DMS 273 (cell line): ENCODE results near the gene PLGRKT.
"Not testable (repeated sequence)": the region's sequence is repeated elsewhere in the genome, so short reads cannot be mapped to it uniquely, and the experiment has no call there.

Experiments
- DNase-seq: peaks from one replicate; lab custom pipeline; 2025; ENCODE audit not compliant: unreplicated experiment; lab: John Stamatoyannopoulos, UW

The PLGRKT gene

DNA sequence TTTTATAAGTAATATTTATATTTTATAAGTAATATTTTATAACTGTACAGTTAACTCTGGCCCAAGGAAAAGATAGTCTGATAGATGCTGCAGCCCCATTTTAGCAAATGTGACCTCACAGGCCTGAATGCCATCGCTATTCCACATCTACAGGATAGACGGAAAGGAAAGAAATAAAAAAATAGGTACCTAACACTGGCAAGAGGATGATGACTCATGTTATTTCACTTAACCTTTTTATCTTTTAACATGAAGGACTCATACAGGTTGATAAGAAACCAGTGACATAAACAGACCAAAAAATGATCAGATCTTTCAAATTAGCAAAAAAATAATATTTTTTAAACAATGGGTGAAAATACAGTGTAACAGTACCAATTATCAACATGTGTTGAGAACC lies 15.3 kb upstream of the PLGRKT start:
- DNase-seq = no peak

DNA sequence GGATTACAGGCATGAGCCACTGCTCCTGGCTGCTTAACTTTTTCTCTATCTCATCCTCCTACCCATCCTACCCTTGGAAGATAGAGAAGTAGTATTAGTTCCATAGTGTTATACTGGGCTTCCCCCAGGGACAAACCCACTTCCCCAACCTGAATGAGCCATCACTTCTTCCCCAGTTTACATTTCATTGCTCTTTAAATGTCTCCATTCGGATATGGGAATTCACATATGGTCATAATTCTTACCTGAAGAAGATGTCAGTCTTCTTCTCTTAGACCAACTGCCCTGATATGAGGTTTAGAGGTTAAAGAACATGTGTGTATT lies 14.5 kb upstream of the PLGRKT start:
- DNase-seq = no peak

DNA sequence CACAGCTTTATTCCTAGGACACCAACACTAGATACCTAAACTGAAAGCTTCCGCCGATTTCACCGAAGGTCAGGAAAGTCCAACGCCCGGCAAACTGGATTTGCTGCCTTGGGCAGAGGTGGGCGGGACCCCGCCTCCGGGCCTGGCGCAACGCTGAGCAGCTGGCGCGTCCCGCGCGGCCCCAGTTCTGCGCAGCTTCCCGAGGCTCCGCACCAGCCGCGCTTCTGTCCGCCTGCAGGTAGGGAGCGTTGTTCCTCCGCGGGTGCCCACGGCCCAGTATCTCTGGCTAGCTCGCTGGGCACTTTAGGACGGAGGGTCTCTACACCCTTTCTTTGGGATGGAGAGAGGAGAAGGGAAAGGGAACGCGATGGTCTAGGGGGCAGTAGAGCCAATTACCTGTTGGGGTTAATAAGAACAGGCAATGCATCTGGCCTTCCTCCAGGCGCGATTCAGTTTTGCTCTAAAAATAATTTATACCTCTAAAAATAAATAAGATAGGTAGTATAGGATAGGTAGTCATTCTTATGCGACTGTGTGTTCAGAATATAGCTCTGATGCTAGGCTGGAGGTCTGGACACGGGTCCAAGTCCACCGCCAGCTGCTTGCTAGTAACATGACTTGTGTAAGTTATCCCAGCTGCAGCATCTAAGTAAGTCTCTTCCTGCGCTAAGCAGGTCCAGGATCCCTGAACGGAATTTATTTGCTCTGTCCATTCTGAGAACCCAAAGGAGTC lies 12.8 kb upstream of the PLGRKT start, which contains the start of gene CD274:
TSS of gene CD274 (plus strand) at position 184 of the 733 bp plus-strand sequence. CDS start 5,572 bp downstream, outside the sequence.
- peak; percentile 89 for DNase-seq

DNA sequence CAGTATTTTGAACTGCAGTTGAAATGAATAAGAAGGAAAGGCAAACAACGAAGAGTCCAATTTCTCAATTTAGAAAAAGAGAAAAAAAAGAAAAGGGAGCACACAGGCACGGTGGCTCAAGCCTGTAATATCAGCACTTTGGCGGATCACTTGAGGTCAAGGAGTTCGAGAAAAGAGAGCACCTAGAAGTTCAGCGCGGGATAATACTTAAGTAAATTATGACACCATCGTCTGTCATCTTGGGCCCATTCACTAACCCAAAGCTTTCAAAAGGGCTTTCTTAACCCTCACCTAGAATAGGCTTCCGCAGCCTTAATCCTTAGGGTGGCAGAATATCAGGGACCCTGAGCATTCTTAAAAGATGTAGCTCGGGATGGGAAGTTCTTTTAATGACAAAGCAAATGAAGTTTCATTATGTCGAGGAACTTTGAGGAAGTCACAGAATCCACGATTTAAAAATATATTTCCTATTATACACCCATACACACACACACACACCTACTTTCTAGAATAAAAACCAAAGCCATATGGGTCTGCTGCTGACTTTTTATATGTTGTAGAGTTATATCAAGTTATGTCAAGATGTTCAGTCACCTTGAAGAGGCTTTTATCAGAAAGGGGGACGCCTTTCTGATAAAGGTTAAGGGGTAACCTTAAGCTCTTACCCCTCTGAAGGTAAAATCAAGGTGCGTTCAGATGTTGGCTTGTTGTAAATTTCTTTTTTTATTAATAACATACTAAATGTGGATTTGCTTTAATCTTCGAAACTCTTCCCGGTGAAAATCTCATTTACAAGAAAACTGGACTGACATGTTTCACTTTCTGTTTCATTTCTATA lies 12.0 kb upstream of the PLGRKT start:
- no peak for DNase-seq

DNA sequence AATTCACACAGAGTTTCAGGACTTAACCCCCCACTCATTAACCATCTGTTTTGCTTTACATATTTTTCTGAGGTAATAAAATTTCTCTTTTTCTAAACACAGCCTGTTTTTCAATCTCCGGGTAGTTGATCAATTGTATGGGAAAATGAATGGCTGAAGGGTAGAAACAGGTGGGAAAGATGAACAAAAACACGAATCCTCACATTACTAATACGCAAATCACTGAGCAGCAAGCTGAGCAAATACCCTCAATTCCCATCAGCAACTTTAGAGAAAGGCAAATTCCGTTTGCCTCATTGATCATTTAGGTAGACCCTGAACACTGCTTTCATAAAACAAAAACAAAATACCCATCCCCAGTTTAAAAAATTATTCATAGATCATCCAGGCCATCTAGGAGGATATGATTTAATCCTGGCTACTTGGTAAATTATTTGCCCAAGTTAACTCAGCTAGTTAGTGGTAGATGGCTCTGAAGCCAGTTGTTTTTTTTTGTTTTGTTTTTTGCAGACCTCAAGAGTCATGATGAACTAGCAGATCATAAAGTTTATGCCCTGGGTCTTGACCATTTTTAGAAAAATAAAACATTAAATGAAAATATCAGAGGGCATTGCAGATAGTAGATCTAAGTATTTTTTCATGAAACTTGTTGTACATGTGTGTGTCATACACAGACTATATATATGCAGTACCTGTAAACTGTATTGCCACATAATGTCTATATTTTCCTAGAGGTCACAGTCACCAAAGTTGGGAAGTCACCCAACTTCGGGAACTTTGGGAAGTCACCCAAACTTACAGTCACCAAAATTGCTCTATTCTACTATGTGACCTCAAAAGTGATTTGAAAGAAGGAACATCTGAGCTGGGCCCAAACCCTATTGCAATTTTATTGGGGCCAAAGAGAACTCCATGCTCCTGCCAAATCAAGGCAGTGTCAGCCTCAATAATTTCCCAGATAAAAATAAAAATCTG lies 11.0 kb upstream of the PLGRKT start:
- no peak for DNase-seq

DNA sequence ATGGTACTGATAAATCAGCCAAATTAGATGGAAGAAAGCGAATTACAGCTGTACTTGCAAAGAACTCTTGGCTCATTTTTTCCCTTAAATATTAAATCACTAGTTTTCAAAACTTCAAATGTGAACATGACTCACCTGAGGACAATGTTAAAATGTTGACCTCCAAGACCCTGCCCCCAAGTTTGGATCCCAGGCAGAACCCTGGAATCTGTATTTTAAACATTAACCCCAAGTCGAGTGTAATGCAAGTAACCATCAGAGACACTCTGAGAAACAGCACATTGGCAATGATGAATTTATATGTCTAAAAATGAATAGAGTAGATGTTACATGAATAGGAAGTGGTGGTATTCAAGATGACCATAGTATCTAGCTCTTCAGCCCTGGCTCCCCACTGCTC lies 10.3 kb upstream of the PLGRKT start:
- DNase-seq = no peak

DNA sequence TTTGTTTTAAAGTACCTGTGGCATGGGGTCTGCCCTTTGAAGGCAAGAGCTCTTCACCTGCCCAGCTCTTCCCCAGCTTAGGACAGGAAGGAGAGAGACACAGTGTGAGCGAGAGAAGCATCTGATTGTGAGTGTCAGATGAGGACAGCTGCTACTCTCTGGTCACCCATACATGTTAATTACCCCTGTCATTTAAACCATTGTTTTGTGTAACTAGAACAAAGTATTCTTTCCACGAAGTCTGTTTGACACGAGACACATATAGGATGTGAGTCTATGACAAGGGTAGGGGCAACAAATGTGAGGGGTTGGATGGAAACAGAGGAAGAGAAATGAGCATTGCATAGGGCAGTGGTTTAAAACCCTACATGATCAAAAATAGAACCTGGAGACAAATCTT lies 9.6 kb upstream of the PLGRKT start:
- no peak for DNase-seq

DNA sequence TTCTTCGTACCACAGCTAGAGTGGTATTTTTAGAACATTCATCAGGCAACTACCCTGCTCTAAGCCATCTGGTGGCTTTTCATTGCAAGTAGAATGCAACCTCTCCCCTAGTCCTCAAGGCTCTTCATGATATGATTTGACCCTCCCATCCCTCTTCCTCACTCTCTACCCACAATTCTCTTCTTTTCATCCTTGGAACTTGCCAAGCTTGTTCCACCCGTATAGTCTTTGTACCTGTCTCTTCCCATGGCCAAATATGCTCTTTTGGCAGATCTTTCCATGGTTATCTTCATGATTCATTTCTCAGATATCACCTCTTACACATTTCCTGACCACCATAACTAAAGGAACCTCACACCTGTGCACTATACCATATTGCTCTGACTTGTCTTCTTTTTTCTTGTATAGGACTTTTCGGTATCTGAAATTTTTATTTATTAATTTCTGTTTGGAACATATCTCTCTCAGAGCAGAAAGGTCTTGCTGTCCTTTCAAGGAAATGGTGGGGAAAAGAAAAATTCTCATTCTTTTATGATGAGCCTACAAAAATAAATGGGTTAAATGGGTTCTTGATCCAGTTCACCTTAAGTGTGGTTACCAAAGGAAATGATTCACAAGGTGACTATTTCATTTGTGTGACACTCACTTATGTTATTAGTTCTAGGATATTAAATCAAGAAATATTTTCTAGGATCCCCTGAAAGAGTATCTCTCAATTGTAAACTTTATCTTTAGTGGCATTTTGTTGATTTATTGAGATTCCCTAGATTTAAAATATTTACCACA lies 8.9 kb upstream of the PLGRKT start:
- peak; percentile 9 for DNase-seq

DNA sequence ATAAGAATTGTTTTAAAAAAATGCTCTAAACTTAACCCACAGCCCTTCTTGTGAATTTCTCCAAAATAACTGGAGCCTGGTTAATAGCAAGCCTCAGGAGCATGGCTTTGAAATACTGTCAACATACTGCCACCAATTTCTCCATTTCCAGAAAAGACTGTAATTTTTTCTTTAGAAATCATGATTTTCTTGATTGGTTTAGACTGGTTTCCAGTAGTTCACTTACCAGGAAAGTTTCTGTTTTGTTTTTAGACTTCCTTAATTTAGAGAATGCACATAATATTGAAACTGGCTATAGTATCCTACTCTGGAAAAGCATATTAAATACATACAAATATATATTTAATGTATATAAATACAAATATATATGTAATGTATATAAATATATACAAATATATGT lies 8.2 kb upstream of the PLGRKT start:
- no peak for DNase-seq

DNA sequence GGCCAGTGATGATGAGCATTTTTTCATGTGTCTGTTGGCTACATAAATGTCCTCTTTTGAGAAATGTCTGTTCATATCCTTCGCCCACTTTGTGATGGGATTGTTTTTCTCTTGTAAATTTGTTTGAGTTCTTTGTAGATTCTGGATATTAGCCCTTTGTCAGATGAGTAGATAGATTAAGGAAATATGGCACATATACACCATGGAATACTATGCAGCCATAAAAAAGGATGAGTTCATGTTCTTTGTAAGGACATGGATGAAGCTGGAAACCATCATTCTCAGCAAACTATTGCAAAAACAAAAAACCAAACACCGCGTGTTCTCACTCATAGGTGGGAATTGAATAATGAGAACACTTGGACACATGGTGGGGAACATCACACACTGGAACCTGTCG lies 7.4 kb upstream of the PLGRKT start:
- DNase-seq = not testable (repeated sequence)

DNA sequence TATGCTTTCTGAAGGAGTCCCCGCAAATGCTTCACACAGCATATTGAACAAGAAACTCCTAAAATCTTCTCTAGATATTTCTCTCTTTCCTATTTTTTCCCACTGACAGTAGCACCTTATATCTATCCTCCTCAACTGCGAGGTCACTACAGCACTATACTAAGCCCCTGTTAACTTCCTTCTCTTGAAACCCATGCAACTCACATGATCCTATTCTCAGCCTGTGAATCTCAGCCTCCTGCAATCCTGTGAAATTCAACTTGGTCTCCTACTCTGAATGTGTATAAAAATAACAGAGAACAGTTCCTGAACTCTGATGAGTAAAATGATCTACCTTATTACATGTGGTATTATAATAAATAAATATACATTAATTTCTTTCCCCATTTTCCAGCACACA lies 6.1 kb upstream of the PLGRKT start:
- no peak for DNase-seq

DNA sequence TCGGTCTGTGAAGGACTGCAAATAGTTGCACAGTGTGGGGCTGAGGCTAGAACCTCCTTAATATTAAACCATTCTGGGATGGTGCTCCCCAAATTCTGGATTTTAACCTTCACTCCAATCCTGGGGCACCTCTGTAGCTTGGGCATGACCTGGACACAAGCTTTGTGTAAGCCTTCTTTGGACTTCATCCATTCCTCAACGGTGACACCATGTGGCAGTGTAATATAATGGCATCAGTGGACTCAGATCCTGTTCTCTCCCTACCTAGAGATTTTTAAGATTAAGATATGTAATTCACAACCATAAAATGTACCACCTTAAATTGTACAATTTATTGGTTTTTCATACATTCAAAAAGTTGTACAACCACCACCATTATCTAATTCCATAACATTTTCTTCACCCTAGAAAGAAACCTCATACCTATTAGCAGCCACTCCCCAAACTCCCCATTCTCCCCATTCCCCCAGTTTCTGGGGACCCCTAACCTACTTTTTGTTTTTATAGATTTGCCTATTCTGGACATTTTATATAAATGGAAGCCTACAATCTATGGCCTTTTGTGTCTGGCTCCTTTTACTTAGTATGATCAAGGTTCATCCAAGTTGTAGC lies 4.8 kb upstream of the PLGRKT start:
- peak; percentile 71 for DNase-seq

DNA sequence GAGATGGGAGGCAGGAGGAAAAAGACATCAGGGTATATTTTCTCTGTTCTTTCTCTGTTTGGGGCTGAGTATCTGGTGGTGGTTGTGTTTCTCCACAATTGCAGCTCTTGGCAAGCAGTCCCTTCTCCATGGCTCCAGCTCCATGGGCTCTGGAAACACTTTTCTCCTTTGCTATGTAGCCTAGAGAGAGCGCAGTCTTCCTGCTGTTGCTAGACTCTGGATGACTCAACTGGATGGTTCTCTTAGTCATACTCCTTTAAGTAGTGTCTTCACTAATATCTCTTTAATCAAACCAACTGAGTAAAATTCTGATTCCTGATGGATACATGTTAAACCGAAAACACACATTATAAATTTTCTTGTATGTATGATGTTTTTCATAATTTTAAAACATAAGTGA lies 3.3 kb upstream of the PLGRKT start:
- DNase-seq = no peak

DNA sequence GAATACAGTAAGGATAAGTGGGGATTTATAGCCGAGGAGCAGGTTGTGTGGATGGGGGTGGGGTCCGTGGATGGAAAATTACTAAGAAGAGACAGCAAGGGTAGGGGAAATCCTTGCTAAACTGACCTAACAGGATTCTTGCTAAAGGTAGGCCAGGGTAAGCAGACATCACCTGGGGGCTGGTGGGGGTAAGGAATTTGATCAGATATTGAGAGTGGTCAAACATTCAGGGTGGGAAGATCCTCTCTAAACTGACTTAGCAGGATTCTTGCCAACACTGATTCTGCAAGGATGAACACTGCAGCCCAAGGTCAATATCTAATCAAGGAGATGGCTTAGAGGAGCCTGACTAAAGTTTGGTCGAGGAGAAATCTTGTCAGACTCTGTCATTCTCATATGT lies 2.7 kb upstream of the PLGRKT start:
- DNase-seq = no peak

DNA sequence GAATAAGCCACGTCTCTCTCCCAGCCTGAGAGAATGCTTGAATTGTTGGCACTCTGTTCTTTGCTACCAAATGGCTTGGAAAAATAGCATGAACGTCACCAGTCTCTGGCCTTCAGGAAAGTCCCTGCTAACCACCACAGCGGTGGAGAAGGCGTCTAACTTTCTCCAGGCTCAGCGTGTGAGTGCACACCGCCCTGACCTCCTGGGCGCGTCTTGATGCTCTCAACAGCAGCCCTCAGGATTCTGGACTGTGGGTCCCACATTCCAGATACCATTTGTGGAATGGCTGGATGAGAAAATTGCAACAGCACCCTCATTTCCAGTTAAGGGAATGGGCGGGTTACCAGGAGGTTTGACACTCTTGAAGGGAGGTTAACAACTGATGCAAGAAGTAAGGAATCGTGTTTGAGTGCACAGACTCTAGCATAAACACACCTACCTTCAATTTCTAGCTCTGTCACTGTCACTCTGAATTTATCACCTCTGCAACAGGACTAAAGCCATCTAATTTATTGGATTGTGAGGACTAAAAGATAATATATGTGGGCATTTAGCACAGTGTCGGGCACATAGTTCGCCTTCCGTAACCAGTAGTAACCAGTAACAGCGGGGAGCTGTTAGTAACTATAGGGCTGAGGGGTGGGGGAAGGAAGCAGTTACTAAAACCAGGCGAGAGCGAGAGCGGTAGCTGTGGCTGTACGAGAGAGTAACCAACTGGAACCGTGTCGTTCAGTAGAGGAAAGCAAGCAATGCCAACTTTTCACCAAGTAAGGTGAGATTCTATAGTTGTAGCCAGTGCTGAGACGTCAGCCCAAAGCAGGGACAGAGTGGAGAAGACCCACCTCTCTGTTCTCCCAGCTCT lies 807 bp upstream of the PLGRKT start:
- peak; percentile 21 for DNase-seq

DNA sequence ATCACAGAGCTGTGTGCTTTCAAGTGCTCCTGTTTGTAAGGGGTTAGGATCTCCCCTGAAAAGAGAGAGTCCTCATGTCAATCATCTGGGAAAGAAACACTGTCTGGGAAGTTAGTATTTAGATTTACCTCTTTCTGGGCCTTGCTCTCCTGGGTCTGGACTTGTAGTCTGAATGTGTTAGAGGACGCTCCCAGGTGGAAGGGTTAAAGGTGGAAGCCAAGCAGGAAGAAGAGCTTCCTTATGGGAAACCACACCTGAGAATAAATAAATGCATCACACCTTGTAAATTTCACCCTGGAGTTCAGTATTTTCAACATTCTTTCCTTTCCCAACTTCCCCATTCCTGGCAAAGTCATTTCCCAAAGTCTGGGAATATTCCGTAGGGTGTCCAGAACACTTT lies 1.3 kb downstream of the PLGRKT start:
- no peak for DNase-seq

DNA sequence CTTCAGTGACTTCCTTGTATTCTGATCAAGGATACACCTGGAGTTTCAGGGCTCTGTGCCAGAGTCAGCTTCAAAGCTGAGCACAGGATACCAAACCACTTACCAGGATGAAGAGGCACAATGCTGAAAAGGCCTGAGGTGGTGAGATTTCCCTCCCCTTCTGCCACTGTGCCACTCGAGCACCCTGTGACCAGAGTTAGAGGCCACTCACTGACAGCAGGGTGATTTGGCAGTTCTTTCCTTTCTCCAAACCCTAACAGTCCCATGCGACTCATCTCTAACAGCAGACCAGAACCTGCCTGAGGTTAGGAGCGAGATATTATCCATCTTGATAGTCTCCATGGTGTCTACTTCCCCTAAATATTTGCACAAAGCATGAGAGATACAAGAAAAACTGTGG lies 1.8 kb downstream of the PLGRKT start:
- no peak for DNase-seq

DNA sequence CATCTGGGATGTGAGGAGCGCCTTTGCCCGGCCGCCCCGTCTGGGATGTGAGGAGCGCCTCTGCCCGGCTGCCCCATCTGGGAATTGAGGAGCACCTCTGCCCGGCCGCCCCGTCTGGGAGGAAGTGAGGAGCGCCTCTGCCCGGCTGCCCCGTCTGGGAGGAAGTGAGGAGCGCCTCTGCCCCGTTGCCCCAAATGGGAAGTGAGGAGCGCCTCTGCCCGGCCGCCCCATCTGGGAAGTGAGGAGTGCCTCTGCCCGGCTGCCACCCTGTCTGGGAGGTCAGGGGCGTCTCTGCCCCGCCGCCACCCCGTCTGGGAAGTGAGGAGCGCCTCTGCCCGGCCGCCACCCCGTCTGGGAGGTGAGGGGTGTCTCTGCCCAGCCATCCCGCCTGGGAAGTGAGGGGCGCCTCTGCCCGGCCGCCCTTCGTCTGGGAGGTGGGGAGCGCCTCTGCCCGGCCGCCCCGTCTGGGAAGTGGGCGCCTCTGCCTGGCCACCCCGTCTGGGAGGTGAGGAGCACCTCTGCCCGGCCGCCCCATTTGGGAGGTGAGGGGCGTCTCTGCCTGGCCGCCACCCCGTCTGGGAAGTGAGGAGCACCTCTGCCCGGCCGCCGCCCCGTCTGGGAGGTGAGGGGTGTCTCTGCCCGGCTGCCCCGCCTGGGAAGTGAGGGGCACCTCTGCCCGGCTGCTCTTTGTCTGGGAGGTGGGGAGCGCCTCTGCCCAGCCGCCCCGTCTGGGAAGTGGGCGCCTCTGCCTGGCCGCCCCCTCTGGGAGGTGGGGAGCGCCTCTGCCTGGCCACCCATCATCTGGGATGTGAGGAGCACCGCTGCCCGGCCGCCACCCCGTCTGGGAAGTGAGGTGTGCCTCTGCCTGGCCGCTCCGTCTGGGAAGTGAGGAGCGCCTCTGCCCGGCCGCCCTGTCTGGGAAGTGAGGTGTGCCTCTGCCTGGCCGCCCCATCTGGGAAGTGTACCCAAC lies 3.6 kb downstream of the PLGRKT start:
- DNase-seq = not testable (repeated sequence)
